ENCODE data around the gene LYL1.
A peak's percentile ranks its signal among the peaks of the same experiment; 100 is the strongest.

LYL1 gene

GRCh38 chr19:13052447-13053175 is 50.0 kb downstream of the LYL1 start:
- no peak for TF ChIP-seq GATA1 (IDR thresholded peaks at IDR 0.05; ENCODE audit: low read depth, low read length)
- no peak for TF ChIP-seq POLR2A (IDR thresholded peaks at IDR 0.05; ENCODE audit: low read length)
- no peak for DNase-seq

GRCh38 chr19:13051557-13052165 is 51.0 kb downstream of the LYL1 start:
- DNase-seq, result peak; percentile 66 to 75
- TF ChIP-seq POLR2A (IDR thresholded peaks at IDR 0.05; ENCODE audit: low read length) (no peak), GATA1 (IDR thresholded peaks at IDR 0.05; ENCODE audit: low read depth, low read length) (no peak)

DNA sequence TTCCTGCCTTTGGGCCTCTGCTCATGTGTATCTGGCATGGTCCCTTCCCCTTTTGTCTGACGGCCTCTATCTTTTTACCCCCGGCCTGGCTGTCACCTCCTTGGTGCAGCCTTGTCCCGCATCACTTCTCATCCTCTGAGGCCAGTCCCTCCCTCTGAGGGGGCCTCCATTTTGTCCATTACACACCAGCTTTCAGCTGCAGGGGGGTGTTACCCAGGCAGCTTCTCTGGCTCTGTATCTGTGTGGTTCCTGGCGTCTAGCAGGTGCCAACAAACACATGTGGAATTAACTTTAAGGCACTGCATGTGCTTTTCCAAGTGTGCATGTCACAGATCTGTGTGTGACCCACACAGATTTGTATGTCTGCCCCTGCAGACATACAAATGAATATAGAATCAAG is 52.4 kb downstream of the LYL1 start:
- no peak for DNase-seq
- TF ChIP-seq GATA1 (IDR thresholded peaks at IDR 0.05; ENCODE audit: low read depth, low read length) (no peak), POLR2A (IDR thresholded peaks at IDR 0.05; ENCODE audit: low read length) (no peak)
